Brain microvascular endothelial cell (primary cell): ENCODE data around the gene TSPAN32.

Source experiments
- DNase-seq: peaks from one replicate; pipeline ENCODE4 v3.0.0-alpha.2; 2020
- H3K27ac ChIP-seq: fragments of 250-450 bp; sonication (Bioruptor Pico); 2 replicates; pipeline ENCODE4 v1.5.1; 2020; ENCODE audit warnings: mild to moderate bottlenecking, moderate library complexity
- H3K27me3 ChIP-seq: fragments of 250-450 bp; sonication (Bioruptor Pico); replicated peaks from 2 replicates; pipeline ENCODE4 v1.5.1; 2020; ENCODE audit warnings: mild to moderate bottlenecking
- H3K36me3 ChIP-seq: fragments of 250-450 bp; sonication (Bioruptor Pico); replicated peaks from 2 replicates; pipeline ENCODE4 v1.5.1; 2020; ENCODE audit warnings: mild to moderate bottlenecking
- H3K4me3 ChIP-seq: 2 replicates; pipeline ENCODE4 v1.5.1; 2011; ENCODE audit warnings: low read depth, mild to moderate bottlenecking, control low read depth, low read length, moderate library complexity
- in situ Hi-C: cut with HindIII; loops from 2 replicates; pipeline ENCODE4 v1.10.0; 2017; ENCODE audit warnings: low sequenced_read_pairs, low pct_ligation_motif_present
- TF ChIP-seq, protein P1 (sequence below): IDR thresholded peaks from 2 replicates; pipeline ENCODE4 v1.5.1; 2011; ENCODE audit warnings: low read depth, mild to moderate bottlenecking, moderate library complexity, low read length, control low read depth, inconsistent platforms; ENCODE audit errors: missing control alignments

TSPAN32 gene

DNA sequence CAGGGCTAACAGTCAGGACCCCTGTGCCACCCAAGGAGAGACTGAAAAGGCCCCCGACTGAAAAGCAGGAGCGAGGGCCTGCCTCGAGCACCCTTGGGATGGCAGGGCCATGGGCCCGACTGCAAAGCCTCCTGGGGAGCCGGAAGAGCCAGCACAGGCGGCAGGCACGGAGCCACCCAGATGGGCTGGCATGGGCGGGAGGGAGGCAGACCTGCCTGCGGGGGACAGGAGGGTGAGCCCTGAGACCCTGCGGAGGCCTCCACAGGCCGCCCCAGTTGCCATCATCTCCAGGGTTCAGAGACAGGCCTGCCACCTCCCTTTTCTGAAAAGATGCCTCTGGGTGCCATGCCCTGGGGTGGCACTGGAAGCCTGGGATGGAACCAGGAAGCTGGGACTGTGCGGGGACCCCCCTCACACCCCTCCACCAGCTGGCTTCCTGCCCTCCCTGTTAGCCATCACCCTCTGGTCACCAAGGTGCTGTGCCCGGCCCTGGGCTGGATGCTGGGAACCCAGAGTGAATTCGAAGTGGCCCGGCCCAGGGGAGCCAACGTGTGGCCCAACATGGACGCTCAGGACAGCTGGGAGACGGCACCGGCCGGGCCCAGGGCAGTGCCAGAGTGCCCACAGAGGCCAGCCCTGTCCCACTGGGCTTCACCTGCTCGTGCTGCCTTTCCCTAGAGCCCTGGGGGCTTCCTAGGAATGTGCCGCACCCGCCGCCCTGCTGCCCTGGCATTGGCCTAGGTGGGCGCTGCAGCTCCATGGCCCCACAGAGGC, 13.8 kb downstream of the TSPAN32 start:
- H3K4me3 ChIP-seq, result no peak overlapping the region
- DNase-seq, result no peak
- H3K27ac ChIP-seq, result no peak overlapping the region
- no peaks in the 10 kb centered on the region for H3K36me3 ChIP-seq
- in situ Hi-C loops, result no loop called here
- H3K27me3 ChIP-seq, result no peaks in the 10 kb centered on the region
- TF ChIP-seq, protein P1, sequence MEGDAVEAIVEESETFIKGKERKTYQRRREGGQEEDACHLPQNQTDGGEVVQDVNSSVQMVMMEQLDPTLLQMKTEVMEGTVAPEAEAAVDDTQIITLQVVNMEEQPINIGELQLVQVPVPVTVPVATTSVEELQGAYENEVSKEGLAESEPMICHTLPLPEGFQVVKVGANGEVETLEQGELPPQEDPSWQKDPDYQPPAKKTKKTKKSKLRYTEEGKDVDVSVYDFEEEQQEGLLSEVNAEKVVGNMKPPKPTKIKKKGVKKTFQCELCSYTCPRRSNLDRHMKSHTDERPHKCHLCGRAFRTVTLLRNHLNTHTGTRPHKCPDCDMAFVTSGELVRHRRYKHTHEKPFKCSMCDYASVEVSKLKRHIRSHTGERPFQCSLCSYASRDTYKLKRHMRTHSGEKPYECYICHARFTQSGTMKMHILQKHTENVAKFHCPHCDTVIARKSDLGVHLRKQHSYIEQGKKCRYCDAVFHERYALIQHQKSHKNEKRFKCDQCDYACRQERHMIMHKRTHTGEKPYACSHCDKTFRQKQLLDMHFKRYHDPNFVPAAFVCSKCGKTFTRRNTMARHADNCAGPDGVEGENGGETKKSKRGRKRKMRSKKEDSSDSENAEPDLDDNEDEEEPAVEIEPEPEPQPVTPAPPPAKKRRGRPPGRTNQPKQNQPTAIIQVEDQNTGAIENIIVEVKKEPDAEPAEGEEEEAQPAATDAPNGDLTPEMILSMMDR, result no peak

DNA sequence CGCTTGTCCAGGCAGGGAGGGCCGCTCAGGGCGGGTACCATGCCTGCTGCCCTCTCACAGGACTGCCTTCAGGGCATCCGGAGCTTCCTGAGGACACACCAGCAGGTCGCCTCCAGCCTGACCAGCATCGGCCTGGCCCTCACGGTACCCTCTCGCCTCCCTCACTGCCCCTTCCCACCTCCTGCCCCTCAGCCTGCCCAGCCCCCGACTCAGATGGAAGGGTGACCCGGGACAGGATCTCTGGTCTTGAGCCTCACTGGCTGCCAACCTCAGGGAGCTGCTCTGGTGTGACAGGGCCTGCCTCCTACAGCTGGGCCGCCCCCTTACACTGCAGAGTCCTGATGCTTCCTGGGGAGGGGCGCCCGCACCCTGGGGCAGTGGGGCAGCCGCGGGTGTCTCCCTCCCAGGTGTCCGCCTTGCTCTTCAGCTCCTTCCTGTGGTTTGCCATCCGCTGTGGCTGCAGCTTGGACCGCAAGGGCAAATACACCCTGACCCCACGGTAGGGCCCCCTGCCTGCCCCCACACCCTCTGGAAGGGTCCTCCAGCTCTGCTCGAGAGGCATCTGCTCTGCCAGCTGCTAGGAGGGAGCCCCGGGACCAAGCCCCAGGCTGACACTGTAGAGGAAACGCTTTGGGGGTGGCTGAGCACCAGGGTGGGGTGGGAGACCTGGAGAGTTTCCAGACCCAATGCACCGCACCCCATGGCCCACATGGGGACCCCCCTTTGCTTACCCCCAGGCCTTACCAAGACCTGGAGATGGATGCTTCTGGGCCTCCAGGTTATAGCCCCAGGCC, 14.6 kb downstream of the TSPAN32 start:
- Histone ChIP-seq H3K27me3 (no peaks in the 10 kb centered on the region), H3K36me3 (no peaks in the 10 kb centered on the region), H3K4me3 (no peak overlapping the region), H3K27ac (no peak overlapping the region)
- TF ChIP-seq, protein P1, result no peak
- in situ Hi-C loops, result no loop called here
- DNase-seq, result no peak

DNA sequence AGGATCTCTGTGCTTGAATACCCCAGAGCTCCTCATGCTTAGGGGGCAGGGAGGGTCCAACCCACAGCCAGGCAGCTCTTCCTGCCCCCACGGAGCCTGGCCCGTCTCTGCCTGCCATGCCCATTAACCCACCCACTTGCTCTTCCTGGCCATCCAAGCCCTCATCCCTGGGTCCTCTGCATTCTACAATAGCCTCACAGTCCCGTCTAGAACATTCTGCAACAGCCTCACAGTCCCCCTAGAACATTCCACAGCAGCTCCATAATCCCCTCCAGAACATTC, 15.1 kb downstream of the TSPAN32 start:
- TF ChIP-seq, protein P1, result no peak
- no peaks in the 10 kb centered on the region for H3K27me3 ChIP-seq
- H3K36me3 ChIP-seq, result no peaks in the 10 kb centered on the region
- no peak overlapping the region for H3K4me3 ChIP-seq
- DNase-seq, result no peak
- no peak overlapping the region for H3K27ac ChIP-seq
- in situ Hi-C loops, result no loop called here

DNA sequence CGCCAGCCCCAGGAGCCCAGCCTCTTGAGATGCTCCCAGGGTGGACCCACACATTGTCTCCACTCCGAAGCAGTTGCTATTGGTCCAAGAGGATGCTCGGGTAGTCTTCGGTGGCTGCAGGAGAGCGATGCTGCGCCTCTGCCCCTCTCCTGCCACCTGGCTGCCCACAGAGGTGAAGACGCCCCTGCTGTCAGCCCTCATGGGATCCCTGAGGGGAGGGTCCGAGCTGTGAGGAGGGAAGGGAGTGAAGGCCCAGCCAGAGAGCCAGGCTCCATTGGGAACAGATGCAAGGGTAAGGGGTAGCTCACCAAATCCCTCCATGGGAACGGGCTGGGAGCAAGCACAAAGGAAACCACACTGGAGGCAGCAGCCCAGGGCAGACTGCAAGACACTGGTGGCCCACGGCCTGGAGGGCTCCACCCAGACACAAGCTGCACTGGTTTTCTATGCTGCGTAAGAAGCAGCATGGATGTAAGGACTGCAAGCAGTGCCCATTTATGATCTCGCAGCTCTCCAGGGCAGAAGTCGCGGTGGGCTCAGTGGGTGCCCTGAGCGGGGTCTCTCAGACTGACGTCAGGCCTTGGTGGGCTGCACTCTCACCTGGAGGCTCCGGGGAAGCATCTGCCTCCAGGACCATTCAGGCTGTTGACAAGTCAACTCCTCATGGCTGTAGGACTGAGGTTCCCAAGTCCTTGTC, 15.7 kb downstream of the TSPAN32 start:
- TF ChIP-seq, protein P1, result no peak
- in situ Hi-C loops, result no loop called here
- H3K4me3 ChIP-seq, result no peak overlapping the region
- DNase-seq, result no peak
- H3K36me3 ChIP-seq, result no peaks in the 10 kb centered on the region
- no peaks in the 10 kb centered on the region for H3K27me3 ChIP-seq
- no peak overlapping the region for H3K27ac ChIP-seq

DNA sequence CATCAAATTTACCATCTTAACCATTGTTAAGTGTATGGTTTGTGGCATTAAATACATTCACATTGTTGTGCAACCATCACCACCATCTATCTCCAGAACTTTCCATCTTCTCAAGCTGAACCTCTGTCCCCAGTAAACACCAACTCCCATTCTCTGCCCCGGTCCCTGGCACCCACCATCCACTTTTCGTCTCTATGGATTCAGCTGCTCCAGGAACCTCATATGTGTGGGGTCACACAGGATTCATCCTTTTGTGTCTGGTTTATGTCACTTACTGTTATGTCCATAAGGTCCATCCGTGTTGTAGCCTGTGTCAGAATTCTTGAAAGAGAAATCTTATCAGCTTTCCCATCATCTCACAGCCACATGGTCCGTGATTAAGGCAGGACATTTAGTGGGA, 16.3 kb downstream of the TSPAN32 start:
- TF ChIP-seq, protein P1, result no peak
- no peaks in the 10 kb centered on the region for H3K27me3 ChIP-seq

More for the DNA sequence above, 16.3 kb downstream of the TSPAN32 start:
- H3K4me3 ChIP-seq, result no peak overlapping the region
- no peaks in the 10 kb centered on the region for H3K36me3 ChIP-seq
- in situ Hi-C loops, result no loop called here
- no peak overlapping the region for H3K27ac ChIP-seq
- no peak for DNase-seq
